SU-DHL-6 (cell line): Measurements from ENCODE around the gene ELF2.

Source experiments
- CTCF ChIP-seq: fragments of 200-600 bp; sonication (generic); IDR thresholded peaks from one replicate; pipeline ENCODE4 v1.5.1; 2017; ENCODE audit warnings: antibody characterized with exemption, mild to moderate bottlenecking, low read length, moderate library complexity; ENCODE audit not compliant: insufficient read depth, poor library complexity, severe bottlenecking
- EZH2phosphoT487 ChIP-seq: fragments of 200-600 bp; sonication (generic), shearing (Covaris generic); conservative IDR thresholded peaks from 2 replicates; pipeline ENCODE4 v1.6.1; 2018; ENCODE audit warnings: mild to moderate bottlenecking, antibody characterized with exemption, low read length, moderate library complexity, mixed read lengths

- TF ChIP-seq CTCF (no peak), EZH2phosphoT487 (no peak)
These were observed 116.4 kb downstream of the ELF2 start for GRCh38 chr4:139060591-139060990.
